ENCODE measurements around the gene POMC.

POMC gene

GRCh38 chr2:25119263-25119662 lies 49.1 kb downstream of the POMC start:
- Histone ChIP-seq H3K4me1 (ENCODE audit: control insufficient read depth, insufficient read depth, low read length, unreplicated experiment) (no peaks in the 10 kb centered on the region), H3K4me3 (ENCODE audit: low read depth, low read length) (no peak overlapping the region), H3K36me3 (ENCODE audit: insufficient read depth, low read length) (no peaks in the 10 kb centered on the region)

GRCh38 chr2:25116956-25117355 lies 51.4 kb downstream of the POMC start:
- Histone ChIP-seq H3K79me2 (ENCODE audit: control insufficient read depth, insufficient read depth, low read length, unreplicated experiment) (no peaks in the 10 kb centered on the region), H2AFZ (ENCODE audit: low read length, unreplicated experiment) (no peak overlapping the region), H3K36me3 (ENCODE audit: insufficient read depth, low read length) (no peaks in the 10 kb centered on the region), H3K27ac (ENCODE audit: low read depth, low read length) (no peak overlapping the region), H3K4me3 (ENCODE audit: low read depth, low read length) (no peak overlapping the region), H3K27me3 (ENCODE audit: insufficient read depth, low read length) (no peaks in the 10 kb centered on the region), H3K4me1 (ENCODE audit: control insufficient read depth, insufficient read depth, low read length, unreplicated experiment) (no peaks in the 10 kb centered on the region)

More at GRCh38 chr2:25119263-25119662, 49.1 kb downstream of the POMC start:
- Histone ChIP-seq H3K27ac (ENCODE audit: low read depth, low read length) (no peak overlapping the region), H2AFZ (ENCODE audit: low read length, unreplicated experiment) (no peak overlapping the region), H3K79me2 (ENCODE audit: control insufficient read depth, insufficient read depth, low read length, unreplicated experiment) (no peaks in the 10 kb centered on the region), H3K27me3 (ENCODE audit: insufficient read depth, low read length) (no peaks in the 10 kb centered on the region)

- H3K36me3 ChIP-seq (ENCODE audit: insufficient read depth, low read length), result no peaks in the 10 kb centered on the region
- H2AFZ ChIP-seq (ENCODE audit: low read length, unreplicated experiment), result no peak overlapping the region
- H3K4me1 ChIP-seq (ENCODE audit: control insufficient read depth, insufficient read depth, low read length, unreplicated experiment), result no peaks in the 10 kb centered on the region
- no peaks in the 10 kb centered on the region for H3K27me3 ChIP-seq (ENCODE audit: insufficient read depth, low read length)
- no peak overlapping the region for H3K27ac ChIP-seq (ENCODE audit: low read depth, low read length)
- no peaks in the 10 kb centered on the region for H3K79me2 ChIP-seq (ENCODE audit: control insufficient read depth, insufficient read depth, low read length, unreplicated experiment)
- H3K4me3 ChIP-seq (ENCODE audit: low read depth, low read length), result no peak overlapping the region
Measured at GRCh38 chr2:25115902-25116301, 52.5 kb downstream of the POMC start.

- Histone ChIP-seq H3K4me1 (ENCODE audit: control insufficient read depth, insufficient read depth, low read length, unreplicated experiment) (no peaks in the 10 kb centered on the region), H2AFZ (ENCODE audit: low read length, unreplicated experiment) (no peak overlapping the region), H3K4me3 (ENCODE audit: low read depth, low read length) (no peak overlapping the region), H3K27ac (ENCODE audit: low read depth, low read length) (no peak overlapping the region), H3K36me3 (ENCODE audit: insufficient read depth, low read length) (no peaks in the 10 kb centered on the region), H3K27me3 (ENCODE audit: insufficient read depth, low read length) (no peaks in the 10 kb centered on the region), H3K79me2 (ENCODE audit: control insufficient read depth, insufficient read depth, low read length, unreplicated experiment) (no peaks in the 10 kb centered on the region)
Measured at GRCh38 chr2:25115249-25115883, 53.0 kb downstream of the POMC start.

GRCh38 chr2:25112113-25112512 lies 56.3 kb downstream of the POMC start:
- Histone ChIP-seq H2AFZ (ENCODE audit: low read length, unreplicated experiment) (no peak overlapping the region), H3K27ac (ENCODE audit: low read depth, low read length) (no peak overlapping the region), H3K27me3 (ENCODE audit: insufficient read depth, low read length) (no peaks in the 10 kb centered on the region), H3K79me2 (ENCODE audit: control insufficient read depth, insufficient read depth, low read length, unreplicated experiment) (no peaks in the 10 kb centered on the region), H3K36me3 (ENCODE audit: insufficient read depth, low read length) (no peaks in the 10 kb centered on the region), H3K4me3 (ENCODE audit: low read depth, low read length) (no peak overlapping the region), H3K4me1 (ENCODE audit: control insufficient read depth, insufficient read depth, low read length, unreplicated experiment) (no peaks in the 10 kb centered on the region)
